GM12878 (cell line): Measurements from ENCODE around the gene EEF1A2. TPM values are rescaled to one million over a fixed set of nuclear protein-coding genes. Genes with fewer than 3 reads are reported as not detected.

Experiments used
- ATAC-seq: fragments of 200-7000 bp; cut with Tn5 transposase; 3 replicates; pipeline ENCODE4 v1.9.1; 2020; ENCODE audit warnings: mild to moderate bottlenecking, moderate library complexity
- BruUV-seq: library from RNA; stranded (reverse); fragments of 400-500 nt; replicated peaks from 2 replicates; lab custom pipeline; 2021; lab: Mats Ljungman, UMichigan
- CTCF ChIA-PET: fragments of 300-600 bp; sonication (Branson Sonifier 250); formaldehyde crosslinking; extraction: SDS; loops from one replicate; lab custom pipeline; 2021; ENCODE audit warnings: inconsistent platforms; lab: Yijun Ruan, JAX
- POLR2A ChIA-PET: fragments of 350-600 bp; formaldehyde crosslinking; extraction: SDS; loops from one replicate; lab custom pipeline; 2021; ENCODE audit warnings: inconsistent platforms; lab: Charles Lee
- RAD21 ChIA-PET: fragments of 300-600 bp; sonication (Branson Sonifier 250); formaldehyde crosslinking; loops from one replicate; lab custom pipeline; 2023; ENCODE audit warnings: antibody characterized with exemption; ENCODE audit not compliant: unreplicated experiment; lab: Charles Lee
- SMC1A ChIA-PET: fragments of 300-600 bp; sonication (Branson Sonifier 250); formaldehyde crosslinking; loops from one replicate; lab custom pipeline; 2023; ENCODE audit not compliant: unreplicated experiment, uncharacterized antibody; lab: Charles Lee
- DNase-seq: peaks from one replicate; pipeline ENCODE4 v3.0.0-alpha.2; 2011; ENCODE audit warnings: low read depth, low spot score
- FAIRE-seq: peaks from 3 replicates; lab custom pipeline; 2011; peaks lifted over from hg19 to GRCh38; lab: Jason Lieb, UNC
- H2AFZ ChIP-seq: 2 replicates; pipeline ENCODE4 v1.6.0; 2011; ENCODE audit warnings: low read depth, low read length, control low read depth; ENCODE audit not compliant: control insufficient read depth
- H3K27ac ChIP-seq: 2 replicates; pipeline ENCODE4 v1.5.1; 2011; ENCODE audit warnings: control low read depth; ENCODE audit not compliant: control insufficient read depth, insufficient read depth
- H3K27me3 ChIP-seq, 2 experiments: replicated peaks in 1 of 2; 2 replicates each; pipeline versions ENCODE4 v1.6.0 to v1.6.1; 2011; ENCODE audit warnings: low read length in 1 of 2; ENCODE audit not compliant: control insufficient read depth in 2 of 2, insufficient read depth in 2 of 2
- H3K36me3 ChIP-seq, 2 experiments: 2 replicates each; pipeline ENCODE4 v1.5.1; 2011; ENCODE audit warnings: low read length in 1 of 2; ENCODE audit not compliant: control insufficient read depth in 2 of 2, insufficient read depth in 2 of 2
- H3K4me1 ChIP-seq: 2 replicates; pipeline ENCODE4 v1.6.1; 2011; ENCODE audit warnings: mild to moderate bottlenecking, low read length, moderate library complexity, mixed read lengths; ENCODE audit not compliant: control insufficient read depth, insufficient read depth
- H3K4me2 ChIP-seq: 2 replicates; pipeline ENCODE4 v1.6.0; 2011; ENCODE audit warnings: control low read depth; ENCODE audit not compliant: control insufficient read depth, insufficient read depth
- H3K4me3 ChIP-seq: fragments of 200-600 bp; sonication (generic); 2 replicates; pipeline ENCODE4 v1.5.1; 2016
- H3K79me2 ChIP-seq: 2 replicates; pipeline ENCODE4 v1.6.0; 2011; ENCODE audit warnings: low read length; ENCODE audit not compliant: control insufficient read depth, insufficient read depth
- H3K9ac ChIP-seq: 2 replicates; pipeline ENCODE4 v1.8.0; 2011; ENCODE audit warnings: low read length, control low read depth, mixed read lengths; ENCODE audit not compliant: control insufficient read depth, insufficient read depth
- H3K9me3 ChIP-seq: replicated peaks from 3 replicates; pipeline ENCODE4 v1.5.1; 2011; ENCODE audit warnings: mild to moderate bottlenecking, low read length; ENCODE audit not compliant: control insufficient read depth, insufficient read depth
- H4K20me1 ChIP-seq: 2 replicates; pipeline ENCODE4 v1.6.0; 2011; ENCODE audit not compliant: control insufficient read depth, insufficient read depth
- DPF2 ChIP-seq: fragments of 450-650 bp; IDR thresholded peaks from 2 replicates; pipeline ENCODE4 v1.6.1; 2017; ENCODE audit warnings: mild to moderate bottlenecking
- TARDBP ChIP-seq: IDR thresholded peaks from 2 replicates; pipeline ENCODE4 v1.6.1; 2016; ENCODE audit warnings: borderline replicate concordance
- ZNF274 ChIP-seq: IDR thresholded peaks from one replicate; pipeline ENCODE4 v1.8.0; 2011; ENCODE audit not compliant: insufficient read length, insufficient read depth
- WGBS: methylation state at CpG from one replicate; pipeline ENCODE4 v1.1.6; 2016; ENCODE audit warnings: low lambda C conversion rate; ENCODE audit not compliant: insufficient replicate concordance, insufficient coverage; ENCODE audit errors: missing lambda C conversion rate; 5-methylcytosine and 5-hydroxymethylcytosine counted together
- in situ Hi-C: fragments of 300-500 bp; cut with MboI; formaldehyde crosslinking; loops from 9 replicates; pipeline ENCODE4 v1.14.3; 2018; ENCODE audit warnings: mixed read lengths
- intact Hi-C: fragments of 100-400 bp; cut with micrococcal nuclease; formaldehyde crosslinking; loops from one replicate; pipeline ENCODE4 v1.14.2; 2022; ENCODE audit not compliant: unreplicated experiment
- polyA plus RNA-seq, 11 experiments: library from polyadenylated mRNA; depleted of rRNA in 4 of 11; unstranded in 6 of 11; stranded (reverse) in 5 of 11; fragments of >200 nt; fragmentation: Nextera tagmentation in 4 of 11; fragmentation: Illumina TruSeq in 1 of 11; extraction: Ambion mirVana in 4 of 11; extraction: Trizol in 1 of 11; gene quantifications; 1 replicate in 1 of 11; 2 replicates in 10 of 11; pipeline versions ENCODE4 v1.2.1 to v1.2.3, GENCODE V29; 2011 to 2016; ENCODE audit warnings: inconsistent platforms in 2 of 11, missing spikeins in 2 of 11, low read depth in 1 of 11
- total RNA-seq, 4 experiments: library from RNA; depleted of rRNA in 3 of 4; stranded (reverse); fragments of >200 nt in 3 of 4; fragmentation: Illumina TruSeq in 1 of 4; extraction: Trizol in 1 of 4; gene quantifications; 2 replicates each; pipeline versions ENCODE4 v1.2.1 to v1.2.3, GENCODE V29; 2013 to 2021
- TF ChIP-seq, protein P1 (sequence below), 3 experiments: IDR thresholded peaks in 2 of 3; conservative IDR thresholded peaks in 1 of 3; 2 replicates each; pipeline ENCODE4 v1.5.1; 2011; ENCODE audit warnings: low read depth in 3 of 3, low read length in 3 of 3, mild to moderate bottlenecking in 3 of 3, control low read depth in 2 of 3, moderate library complexity in 2 of 3, inconsistent platforms in 1 of 3, mixed read lengths in 1 of 3; ENCODE audit not compliant: control insufficient read depth in 2 of 3, insufficient read depth in 1 of 3; ENCODE audit errors: extremely low read depth in 1 of 3

The EEF1A2 gene
- total and polyA plus RNA-seq, 10 of the 15 experiments (the other 5 are each of a cell fraction or from before 2014, with no cell fraction given) = 0.56 TPM; not detected in 9

DNA sequence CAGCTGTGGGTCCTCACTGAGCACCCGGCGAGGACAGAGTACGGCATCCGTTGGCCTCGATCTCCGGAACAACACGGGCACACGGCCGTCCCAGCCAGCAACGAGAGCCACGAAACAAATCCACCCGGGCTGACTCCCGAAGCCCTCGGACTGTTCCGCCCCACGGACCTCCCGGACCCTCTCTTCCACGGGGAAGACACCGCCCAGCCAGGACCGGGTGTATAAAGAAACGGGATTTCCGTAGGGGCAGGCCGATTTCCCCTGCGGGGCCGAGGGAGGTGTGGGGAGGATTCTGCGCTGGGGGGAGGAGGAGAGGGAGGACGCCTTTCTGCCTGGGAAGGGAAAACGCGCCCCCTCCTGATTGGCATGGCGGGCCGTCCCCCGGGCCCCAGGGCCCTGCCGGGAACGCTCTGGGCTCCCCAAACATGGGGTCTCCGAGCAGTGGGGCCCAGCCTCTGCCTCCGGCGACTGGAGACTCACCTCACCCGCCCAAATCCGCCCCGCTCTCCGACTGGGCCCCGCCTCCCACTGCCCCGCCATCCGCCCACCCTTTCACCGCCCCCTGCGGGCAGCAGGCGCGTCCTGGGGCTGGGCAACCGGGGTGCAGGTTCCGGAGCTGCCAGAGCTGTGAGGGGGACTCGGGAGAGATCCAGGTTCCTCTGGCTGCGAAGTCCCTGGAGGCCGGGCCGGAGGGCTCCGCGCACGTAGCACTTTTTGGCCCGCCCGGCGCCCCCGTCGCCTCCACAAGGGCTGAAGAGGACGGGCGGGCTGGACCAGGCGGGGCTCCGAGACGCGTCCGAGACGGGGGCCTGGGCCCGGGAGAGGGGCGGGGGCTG lies 21.0 kb upstream of the EEF1A2 start (continued):
- TF ChIP-seq, protein P1, sequence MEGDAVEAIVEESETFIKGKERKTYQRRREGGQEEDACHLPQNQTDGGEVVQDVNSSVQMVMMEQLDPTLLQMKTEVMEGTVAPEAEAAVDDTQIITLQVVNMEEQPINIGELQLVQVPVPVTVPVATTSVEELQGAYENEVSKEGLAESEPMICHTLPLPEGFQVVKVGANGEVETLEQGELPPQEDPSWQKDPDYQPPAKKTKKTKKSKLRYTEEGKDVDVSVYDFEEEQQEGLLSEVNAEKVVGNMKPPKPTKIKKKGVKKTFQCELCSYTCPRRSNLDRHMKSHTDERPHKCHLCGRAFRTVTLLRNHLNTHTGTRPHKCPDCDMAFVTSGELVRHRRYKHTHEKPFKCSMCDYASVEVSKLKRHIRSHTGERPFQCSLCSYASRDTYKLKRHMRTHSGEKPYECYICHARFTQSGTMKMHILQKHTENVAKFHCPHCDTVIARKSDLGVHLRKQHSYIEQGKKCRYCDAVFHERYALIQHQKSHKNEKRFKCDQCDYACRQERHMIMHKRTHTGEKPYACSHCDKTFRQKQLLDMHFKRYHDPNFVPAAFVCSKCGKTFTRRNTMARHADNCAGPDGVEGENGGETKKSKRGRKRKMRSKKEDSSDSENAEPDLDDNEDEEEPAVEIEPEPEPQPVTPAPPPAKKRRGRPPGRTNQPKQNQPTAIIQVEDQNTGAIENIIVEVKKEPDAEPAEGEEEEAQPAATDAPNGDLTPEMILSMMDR (IDR thresholded peaks at IDR 0.05 in 2 of 3, conservative IDR thresholded peaks at IDR 0.05 in 1 of 3; ENCODE audit: control insufficient read depth in 2 of 3, extremely low read depth in 1 of 3, insufficient read depth in 1 of 3, low read depth in 3 of 3, low read length in 3 of 3) = peak; percentile 6 to 27 (median 16); a peak in 3 of 6 replicates
- no peak for TF ChIP-seq TARDBP
- TF ChIP-seq, all 136 proteins: peak for 10

DNA sequence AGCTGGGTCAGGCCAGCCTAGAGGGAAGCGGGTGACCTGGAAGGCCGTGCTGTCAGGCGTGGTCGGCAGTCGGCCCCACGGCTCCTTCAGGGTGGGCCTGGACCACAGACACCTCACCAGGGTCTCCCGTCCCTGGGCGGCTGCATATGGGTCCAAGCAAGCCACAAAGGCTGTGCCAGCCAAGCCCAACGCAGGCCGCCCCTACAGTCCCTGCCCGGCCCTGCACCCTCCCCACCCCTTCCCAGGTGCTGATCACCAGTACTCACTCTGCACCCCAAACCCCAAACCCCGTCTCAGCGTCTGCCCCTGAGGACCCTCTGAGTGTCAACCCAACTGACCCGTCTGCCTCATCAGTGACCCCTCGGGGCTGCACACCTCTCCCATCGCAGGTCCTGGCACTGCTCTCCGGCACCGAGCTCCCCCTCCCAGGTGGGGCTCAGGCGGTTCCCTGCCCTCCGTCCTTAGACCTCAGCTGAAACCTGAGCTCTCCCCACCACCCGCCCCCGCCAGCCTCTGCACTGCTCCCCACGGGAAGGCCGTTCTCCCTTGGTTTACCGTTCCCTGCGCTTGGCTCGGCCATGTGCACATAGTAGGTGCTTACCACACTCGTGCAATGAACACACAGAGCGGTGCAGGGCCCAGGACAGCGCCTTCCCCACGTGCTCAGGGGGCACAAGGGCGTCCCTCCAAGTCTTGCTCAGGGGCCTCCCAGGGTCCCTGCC lies 20.2 kb upstream of the EEF1A2 start:
- ChIA-PET POLR2A (no interaction called here), CTCF (interaction anchor here (1.0 to 2.1 kb wide), 2 partner anchors 22 to 77 kb away, joined by 3 to 6 read pairs; no protein-coding TSS in a partner anchor), RAD21 (interaction anchor here (1.3 kb wide), 1 partner anchor 18 kb away, joined by 3 read pairs; no protein-coding TSS in a partner anchor)
- peaks cover 4% of the 10 kb centered on the region; the same call in 2 of the 3 replicates for H3K9me3 ChIP-seq
- H3K27ac ChIP-seq = no peak overlapping the region
- ATAC-seq = no peak
- peaks cover 0 to 2% of the 10 kb centered on the region in 2 experiments; a peak in 1 of 4 replicates for H3K36me3 ChIP-seq
- BruUV-seq = no TSS peak
- no peak overlapping the region for H2AFZ ChIP-seq
- intact Hi-C loops = no loop called here
- H3K4me3 ChIP-seq = peak overlapping the region; percentile 86; the same call in 1 of the 2 replicates
- H3K4me2 ChIP-seq = peak overlapping the region; percentile 87; the same call in 1 of the 2 replicates
- WGBS = 83% methylated on average over 14 of the region's 32 CpGs
- no peak overlapping the region; the same call in 1 of the 2 replicates for H3K9ac ChIP-seq
- H4K20me1 ChIP-seq = no peaks in the 10 kb centered on the region
- in situ Hi-C loops = no loop called here
- H3K79me2 ChIP-seq = peaks cover 8% of the 10 kb centered on the region
- no peaks in the 10 kb centered on the region for H3K27me3 ChIP-seq
- no peak for FAIRE-seq
- peaks cover 4% of the 10 kb centered on the region for H3K4me1 ChIP-seq
- TF ChIP-seq ZNF274 = no peak
- TF ChIP-seq DPF2 = peak; percentile 54; the same call in 1 of the 2 replicates
- TF ChIP-seq, all 136 proteins: peak for 1
- SMC1A ChIA-PET = no interaction called here
- DNase-seq = no peak
